Stimulated activated CD8-positive, alpha-beta memory T cell treated with anti-CD3 and anti-CD28 coated beads, Interleukin-4, amount 100 ng/mL, for 4 hours (primary cell): ENCODE results near the gene PRKD1.
"Not testable (repeated sequence)": the region's sequence is repeated elsewhere in the genome, so short reads cannot be mapped to it uniquely, and the experiment has no call there.

Experiments
- DNase-seq, 2 donors: peaks; one replicate each; pipeline ENCODE4 v3.0.0-alpha.2; 2020; ENCODE audit warnings: low read depth in 2 of 2, low spot score in 1 of 2

PRKD1 gene

GRCh38 chr14:29799464-29800095 lies 128.1 kb downstream of the PRKD1 start:
- no peak for DNase-seq

GRCh38 chr14:29798811-29799210 lies 128.8 kb downstream of the PRKD1 start:
- no peak for DNase-seq

DNA sequence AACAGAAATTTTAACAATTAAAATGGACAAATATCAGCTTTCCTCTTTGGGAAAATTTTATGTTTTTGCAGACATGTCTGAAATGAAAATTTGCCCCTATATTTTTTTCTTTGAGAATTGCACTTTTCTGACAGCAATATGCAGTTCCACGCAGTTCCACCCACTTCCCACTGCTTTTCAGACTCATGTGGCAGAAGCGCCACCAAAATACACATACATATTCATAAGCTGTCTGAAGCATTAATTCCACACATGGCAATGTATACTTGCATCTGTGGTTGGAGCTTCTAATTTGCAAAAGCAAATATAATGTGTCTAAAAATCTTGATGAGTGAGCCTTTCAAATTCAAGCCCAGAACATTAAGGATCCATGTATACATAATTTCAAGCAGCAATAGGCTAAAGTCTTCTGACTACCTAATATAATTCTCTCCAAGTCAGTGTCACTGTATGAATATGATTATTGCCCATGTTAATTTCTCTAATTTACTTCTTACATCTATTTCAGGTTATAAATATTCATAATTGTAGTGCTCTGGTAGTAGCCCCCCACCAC lies 129.5 kb downstream of the PRKD1 start:
- no peak for DNase-seq

- no peak for DNase-seq
Measured at GRCh38 chr14:29796853-29797252, 130.8 kb downstream of the PRKD1 start.

DNA sequence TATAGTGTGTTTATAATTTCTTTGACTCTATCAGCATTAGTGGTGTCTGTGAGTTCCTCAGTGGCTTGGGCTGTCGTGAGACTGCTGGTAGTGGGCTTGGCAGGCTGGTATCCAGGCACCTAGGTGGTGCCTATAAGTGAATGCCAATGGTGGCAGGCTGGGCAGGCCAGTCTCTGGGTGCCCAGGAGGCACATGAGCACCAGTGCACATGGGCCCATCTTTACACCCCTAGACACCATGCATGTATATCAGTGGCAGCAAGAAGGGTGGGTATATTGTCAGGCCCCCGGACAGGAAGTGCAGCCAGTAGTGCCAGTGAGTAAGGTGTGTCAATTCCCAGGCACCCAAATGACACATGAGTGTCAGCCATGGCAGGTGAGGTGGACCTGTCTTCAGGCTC lies 138.2 kb downstream of the PRKD1 start:
- no peak for DNase-seq

DNA sequence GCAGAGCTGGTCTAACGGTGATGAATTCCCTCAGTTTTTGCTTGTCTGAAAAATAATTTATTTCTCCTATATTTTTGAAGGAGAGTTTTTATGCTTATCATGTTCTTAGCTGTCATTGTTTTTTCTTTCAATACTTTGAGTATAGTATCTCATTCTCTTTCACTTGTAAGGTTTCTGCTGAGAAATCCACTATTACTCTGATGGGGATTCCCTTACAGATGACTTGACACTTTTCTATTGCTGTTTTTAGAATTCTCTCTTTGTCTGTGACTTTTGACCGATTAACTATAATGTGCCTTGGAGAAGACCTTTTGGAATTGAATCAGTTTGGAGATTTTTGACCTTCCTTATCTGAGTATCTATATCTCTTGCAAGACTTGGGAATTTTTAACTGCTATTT lies 139.6 kb downstream of the PRKD1 start:
- DNase-seq, result no peak

DNA sequence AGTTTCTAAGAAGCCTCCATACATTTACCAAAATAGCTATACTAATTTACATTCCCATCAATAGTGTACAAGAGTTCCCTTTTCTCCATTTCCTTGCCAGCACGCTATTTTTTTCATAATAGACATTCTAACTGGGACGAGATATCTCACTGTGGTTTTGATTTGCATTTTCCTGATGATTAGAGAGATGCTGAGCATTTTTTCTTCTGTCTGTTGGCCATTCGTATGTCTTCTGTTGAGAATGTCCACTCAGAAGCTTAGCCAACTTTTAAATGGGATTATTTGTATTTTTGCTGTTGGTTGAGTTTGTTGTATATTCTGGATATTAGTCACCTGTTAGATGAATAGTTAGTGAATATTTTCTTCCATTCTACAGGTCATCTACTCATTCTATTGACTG lies 144.1 kb downstream of the PRKD1 start:
- no peak for DNase-seq

- DNase-seq, result no peak
Measured at GRCh38 chr14:29782041-29782440, 145.6 kb downstream of the PRKD1 start.

DNA sequence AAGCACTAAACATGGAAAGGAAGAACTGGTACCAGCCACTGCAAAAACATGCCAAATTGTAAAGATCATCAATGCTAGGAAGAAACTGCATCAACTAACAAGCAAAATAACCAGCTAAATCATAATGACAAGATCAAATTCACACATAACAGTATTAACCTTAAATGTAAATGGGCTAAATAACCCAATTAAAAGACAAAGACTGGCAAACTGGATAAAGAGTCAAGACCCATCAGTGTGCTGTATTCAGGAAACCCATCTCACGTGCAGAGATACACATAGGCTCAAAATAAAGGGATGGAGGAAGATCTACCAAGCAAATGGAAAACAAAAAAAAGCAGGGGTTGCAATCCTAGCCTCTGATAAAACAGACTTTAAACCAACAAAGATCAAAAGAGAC lies 150.5 kb downstream of the PRKD1 start:
- not testable (repeated sequence) for DNase-seq

GRCh38 chr14:29773990-29774389 lies 153.7 kb downstream of the PRKD1 start:
- DNase-seq, result no peak

- DNase-seq, result no peak
Measured at GRCh38 chr14:29763342-29763858, 164.2 kb downstream of the PRKD1 start.

DNA sequence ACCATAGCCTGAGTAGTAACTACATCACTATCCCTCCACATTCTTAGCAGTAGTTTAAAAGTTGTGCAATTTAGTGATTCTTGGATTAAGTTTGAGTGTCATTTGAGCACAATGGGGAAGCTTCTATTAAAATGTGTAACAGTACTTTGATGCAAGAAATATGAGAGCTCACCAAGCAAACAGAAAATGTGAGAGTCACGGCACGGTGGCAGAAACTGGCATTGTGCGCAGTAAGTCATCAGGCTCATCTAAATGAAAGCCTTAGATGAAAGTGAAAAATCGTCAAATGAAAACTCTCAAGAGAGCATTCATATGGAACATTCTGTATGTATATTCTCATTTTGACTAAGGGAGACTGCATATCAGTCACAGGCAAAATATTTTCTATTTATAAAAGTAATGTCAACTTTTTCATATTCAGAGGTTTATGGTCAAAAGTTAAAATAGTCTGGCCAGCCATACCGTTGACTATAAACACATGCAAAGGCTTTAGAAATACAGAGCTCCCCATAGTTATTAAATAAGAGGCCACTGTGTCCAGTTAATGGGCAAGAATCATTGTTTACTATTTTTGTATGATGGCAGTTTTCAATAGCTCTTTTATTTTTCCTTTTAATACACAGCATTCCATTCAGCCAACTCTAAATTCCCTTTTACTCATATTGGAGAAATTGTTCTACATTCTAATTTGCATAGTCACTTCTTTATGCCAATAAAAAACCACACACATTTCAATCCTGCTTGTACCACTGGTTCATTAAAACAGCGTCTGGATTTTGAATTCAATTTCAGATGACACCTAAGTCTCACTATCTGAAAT lies 167.9 kb downstream of the PRKD1 start:
- no peak for DNase-seq

DNA sequence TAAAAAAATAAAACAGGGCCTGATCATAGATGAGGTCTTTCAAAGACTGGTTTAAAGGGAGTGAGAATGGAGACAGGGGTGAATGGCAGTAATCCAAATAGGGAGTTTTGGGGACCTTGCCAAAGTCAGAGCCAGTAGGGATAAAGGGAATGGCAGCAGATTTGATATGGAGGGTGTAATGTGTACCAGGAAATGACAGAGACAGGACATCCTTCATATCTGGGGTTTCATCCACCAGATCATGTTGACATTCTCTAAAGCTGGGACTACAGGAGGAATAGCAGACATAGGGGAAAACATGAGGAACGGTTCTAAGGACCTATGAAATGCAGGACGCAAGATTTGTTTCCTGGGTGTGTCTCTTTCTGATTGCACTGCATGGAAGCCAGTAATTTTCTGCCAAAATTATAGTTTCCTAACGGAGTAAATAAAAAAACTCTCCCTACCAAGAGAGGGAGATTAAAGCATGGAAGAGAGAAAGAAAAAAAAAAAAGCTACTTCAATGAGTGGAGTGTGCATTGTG lies 169.9 kb downstream of the PRKD1 start:
- DNase-seq, result no peak

- no peak for DNase-seq
Measured at GRCh38 chr14:29757188-29757680, 170.4 kb downstream of the PRKD1 start.

- no peak for DNase-seq
Measured at GRCh38 chr14:29756019-29756385, 171.6 kb downstream of the PRKD1 start.

DNA sequence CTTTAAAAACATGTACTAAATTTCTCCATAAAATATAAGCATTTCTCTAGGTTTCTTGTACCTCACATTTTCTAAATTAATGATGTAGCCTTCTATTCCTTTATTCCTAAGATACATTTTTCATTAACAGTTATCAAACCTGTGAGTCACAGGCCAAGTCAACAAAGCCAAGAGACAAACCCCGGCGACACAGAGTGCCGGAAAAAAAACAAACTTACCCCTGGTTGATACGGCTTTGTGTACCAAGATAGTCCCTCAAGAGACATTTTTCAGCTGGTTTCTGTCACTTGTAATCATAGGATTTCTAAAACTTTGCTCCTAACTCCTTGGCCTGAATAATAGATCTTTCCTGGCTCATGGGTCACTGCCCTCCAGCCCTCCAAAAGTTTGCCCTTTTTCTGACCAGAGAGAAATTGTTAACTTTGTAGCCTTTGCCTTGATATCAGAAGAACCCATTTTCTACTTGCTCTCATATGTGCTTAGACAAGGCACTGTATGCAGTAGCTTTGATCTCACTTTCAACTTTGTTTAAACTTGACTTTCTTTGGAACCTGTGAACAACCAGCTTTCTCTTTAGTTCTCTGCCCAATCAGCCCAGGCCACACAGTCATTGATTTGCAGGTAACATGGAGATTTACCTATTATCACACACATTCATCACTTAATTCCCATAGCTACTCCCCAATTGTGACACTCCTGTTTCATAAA lies 172.2 kb downstream of the PRKD1 start:
- DNase-seq, result no peak

DNA sequence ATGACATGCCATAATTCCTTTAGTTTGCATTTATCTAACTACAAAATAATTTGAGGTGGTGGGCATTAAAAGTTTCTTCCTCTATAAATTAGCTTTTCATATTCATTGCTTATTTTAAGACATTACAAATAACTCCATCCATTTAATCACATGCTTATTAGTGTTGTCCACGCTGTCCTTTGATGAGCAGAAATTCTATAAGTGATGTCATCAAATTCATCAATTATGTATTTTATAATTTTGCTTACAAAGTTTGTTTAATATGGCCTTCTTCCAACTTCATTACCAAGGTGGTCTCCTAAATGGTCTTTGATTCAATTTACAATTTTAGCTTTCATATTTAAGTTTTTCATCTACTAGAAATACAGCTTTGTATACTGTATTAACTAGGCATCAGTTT lies 173.5 kb downstream of the PRKD1 start:
- DNase-seq, result no peak

- DNase-seq, result no peak
Measured at GRCh38 chr14:29752221-29752923, 175.3 kb downstream of the PRKD1 start.

DNA sequence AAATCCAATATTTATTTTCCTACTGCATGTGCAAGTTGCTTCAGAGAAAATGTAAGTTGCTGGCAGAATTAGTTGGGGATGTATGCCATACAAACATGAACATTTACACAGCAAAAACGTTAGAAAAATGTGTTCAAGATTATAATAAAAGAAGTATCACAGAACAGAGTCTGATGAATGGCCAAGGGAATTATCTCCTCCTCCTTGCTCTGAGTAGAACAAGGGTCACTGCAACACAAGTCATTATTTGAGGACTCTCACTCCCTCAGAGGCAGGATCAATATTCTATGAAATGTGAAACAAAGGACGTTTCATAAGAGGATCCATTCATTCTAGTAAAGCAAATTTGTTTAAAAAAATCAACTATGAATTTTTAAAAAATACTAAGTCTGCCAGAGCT lies 177.8 kb downstream of the PRKD1 start:
- DNase-seq, result no peak

DNA sequence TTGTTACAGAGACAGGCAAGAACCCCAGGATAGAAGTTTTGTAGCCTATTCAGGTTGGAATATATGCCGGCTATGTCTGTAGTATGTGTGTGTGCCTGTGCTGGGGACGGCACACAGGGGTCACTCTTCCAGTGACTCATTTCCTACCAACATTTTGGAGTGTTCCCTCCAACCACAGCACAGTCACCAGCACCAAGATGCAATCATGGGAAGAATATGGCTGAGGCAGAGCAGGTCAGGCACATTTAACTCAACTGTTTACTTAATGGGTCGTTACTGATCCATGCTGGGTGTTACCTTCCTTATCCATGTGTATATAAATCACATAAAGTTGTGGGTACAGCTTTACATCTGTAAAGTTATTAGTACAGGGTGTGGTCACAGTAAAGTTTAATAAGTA lies 178.3 kb downstream of the PRKD1 start:
- DNase-seq, result no peak

- DNase-seq, result no peak
Measured at GRCh38 chr14:29745863-29746262, 181.8 kb downstream of the PRKD1 start.
